ENCODE data around the gene GRAP2. TPM values are rescaled to one million over a fixed set of nuclear protein-coding genes. Genes with fewer than 3 reads are reported as not detected.

Gene GRAP2
- total and polyA plus RNA-seq, 2 of the 13 experiments (the other 11 are each of a cell fraction or from before 2014, with no cell fraction given): 0.15 TPM; not detected in 1

DNA sequence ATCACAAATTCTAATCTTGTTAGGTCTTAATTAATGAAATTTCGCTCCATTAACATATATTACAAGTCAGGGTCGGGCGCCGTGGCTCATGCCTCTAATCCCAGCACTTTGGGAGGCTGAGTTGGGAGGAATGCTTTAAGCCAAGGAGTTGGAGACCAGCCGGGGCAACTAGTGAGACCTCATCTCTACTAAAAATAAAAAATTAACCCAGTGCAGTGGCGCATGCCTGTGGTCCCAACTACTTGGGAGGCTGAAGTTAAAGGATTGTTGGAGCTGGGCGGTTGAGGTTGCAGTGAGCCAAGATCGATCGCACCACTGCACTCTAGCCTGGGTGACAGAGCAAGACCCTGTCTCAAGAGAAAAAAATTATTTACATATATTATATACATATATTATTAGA, 61.2 kb downstream of the GRAP2 start:
- in situ Hi-C loops (cut with HindIII; ENCODE audit: extremely low pct_ligation_motif_present, low pct_unique_long_range_greater_than_20kb) (no loop called here), intact Hi-C loops (cut with micrococcal nuclease; ENCODE audit: unreplicated experiment) (no loop called here)
- no peak overlapping the region for H3K4me2 ChIP-seq (ENCODE audit: low read depth, low read length)
- no peak for ATAC-seq
- no TSS peak for BruUV-seq (replicated peaks)
- H3K36me3 ChIP-seq (replicated peaks in 1 of 2; ENCODE audit: control insufficient read depth in 1 of 2, insufficient read depth in 2 of 2, low read length in 2 of 2): no peaks in the 10 kb centered on the region
- CTCF ChIA-PET (ENCODE audit: low intra/inter-chr PET ratio, low total read pairs): no interaction called here
- no peak for TF ChIP-seq TARDBP (CRISPR knock-in tag; IDR thresholded peaks at IDR 0.05)
- no peak for TF ChIP-seq KLF9 (CRISPR knock-in tag; IDR thresholded peaks at IDR 0.05; ENCODE audit: low read depth)
- TF ChIP-seq, protein P1, sequence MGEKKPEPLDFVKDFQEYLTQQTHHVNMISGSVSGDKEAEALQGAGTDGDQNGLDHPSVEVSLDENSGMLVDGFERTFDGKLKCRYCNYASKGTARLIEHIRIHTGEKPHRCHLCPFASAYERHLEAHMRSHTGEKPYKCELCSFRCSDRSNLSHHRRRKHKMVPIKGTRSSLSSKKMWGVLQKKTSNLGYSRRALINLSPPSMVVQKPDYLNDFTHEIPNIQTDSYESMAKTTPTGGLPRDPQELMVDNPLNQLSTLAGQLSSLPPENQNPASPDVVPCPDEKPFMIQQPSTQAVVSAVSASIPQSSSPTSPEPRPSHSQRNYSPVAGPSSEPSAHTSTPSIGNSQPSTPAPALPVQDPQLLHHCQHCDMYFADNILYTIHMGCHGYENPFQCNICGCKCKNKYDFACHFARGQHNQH (CRISPR knock-in tag; IDR thresholded peaks at IDR 0.05): no peak
- TF ChIP-seq NRL (CRISPR knock-in tag; IDR thresholded peaks at IDR 0.05; ENCODE audit: borderline replicate concordance): no peak
- TF ChIP-seq ZNF224 (CRISPR knock-in tag; IDR thresholded peaks at IDR 0.05): no peak
- no peak for DNase-seq (ENCODE audit: low spot score)
- H3K4me3 ChIP-seq (replicated peaks in 1 of 3; ENCODE audit: insufficient read depth in 1 of 3, low read depth in 2 of 3, low read length in 3 of 3): no peak overlapping the region
- peaks cover 3 to 21% of the 10 kb centered on the region in 2 experiments; a peak in 3 of 5 replicates for H3K27me3 ChIP-seq (ENCODE audit: control insufficient read depth in 1 of 2, insufficient read depth in 2 of 2, low read length in 2 of 2)
- no peak overlapping the region for H2AFZ ChIP-seq (ENCODE audit: low read length)
- POLR2A ChIA-PET: no interaction called here
- FAIRE-seq: no peak
- no peak overlapping the region for H3K9ac ChIP-seq (ENCODE audit: insufficient read depth, low read depth, low read length)
- 71% methylated on average over 9 of the region's 9 CpGs for WGBS (ENCODE audit: low lambda C conversion rate)
- H3K79me2 ChIP-seq (ENCODE audit: insufficient read depth, low read length): no peaks in the 10 kb centered on the region
- H3K9me3 ChIP-seq (ENCODE audit: low read length): no peaks in the 10 kb centered on the region
- H4K20me1 ChIP-seq (ENCODE audit: insufficient read depth, low read length): no peaks in the 10 kb centered on the region
- H3K4me1 ChIP-seq (ENCODE audit: insufficient read depth, low read length): no peaks in the 10 kb centered on the region
- no peak overlapping the region for H3K27ac ChIP-seq (ENCODE audit: extremely low read length, insufficient read depth, low read length)

DNA sequence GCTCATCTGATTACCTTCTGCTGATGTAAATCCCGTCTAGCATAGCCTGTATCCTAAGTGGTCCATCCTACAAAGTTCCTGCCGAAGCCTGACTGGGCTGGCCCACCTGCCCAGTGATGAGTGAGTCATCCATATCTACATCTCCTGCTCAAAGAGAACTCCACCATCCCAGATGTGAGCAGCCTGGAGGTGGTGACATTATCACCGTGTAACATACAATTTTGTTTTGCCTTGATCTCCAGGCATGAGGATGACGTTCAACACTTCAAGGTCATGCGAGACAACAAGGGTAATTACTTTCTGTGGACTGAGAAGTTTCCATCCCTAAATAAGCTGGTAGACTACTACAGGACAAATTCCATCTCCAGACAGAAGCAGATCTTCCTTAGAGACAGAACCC, 64.9 kb downstream of the GRAP2 start:
- no peak for FAIRE-seq
- Histone ChIP-seq H3K36me3 (replicated peaks in 1 of 2; ENCODE audit: control insufficient read depth in 1 of 2, insufficient read depth in 2 of 2, low read length in 2 of 2) (no peaks in the 10 kb centered on the region), H3K4me2 (ENCODE audit: low read depth, low read length) (no peak overlapping the region), H3K27ac (ENCODE audit: extremely low read length, insufficient read depth, low read length) (no peak overlapping the region), H4K20me1 (ENCODE audit: insufficient read depth, low read length) (no peaks in the 10 kb centered on the region), H3K4me3 (replicated peaks in 1 of 3; ENCODE audit: insufficient read depth in 1 of 3, low read depth in 2 of 3, low read length in 3 of 3) (no peak overlapping the region), H3K4me1 (ENCODE audit: insufficient read depth, low read length) (no peaks in the 10 kb centered on the region), H3K79me2 (ENCODE audit: insufficient read depth, low read length) (no peaks in the 10 kb centered on the region), H3K9me3 (ENCODE audit: low read length) (no peaks in the 10 kb centered on the region), H3K9ac (ENCODE audit: insufficient read depth, low read depth, low read length) (no peak overlapping the region), H2AFZ (ENCODE audit: low read length) (no peak overlapping the region), H3K27me3 (ENCODE audit: control insufficient read depth in 1 of 2, insufficient read depth in 2 of 2, low read length in 2 of 2) (peaks cover 2 to 9% of the 10 kb centered on the region in 2 experiments; a peak in 3 of 5 replicates)
- CTCF ChIA-PET (ENCODE audit: low intra/inter-chr PET ratio, low total read pairs): no interaction called here
- BruUV-seq (replicated peaks): no TSS peak
- intact Hi-C loops (cut with micrococcal nuclease; ENCODE audit: unreplicated experiment): no loop called here
- no peak for ATAC-seq
- in situ Hi-C loops (cut with HindIII; ENCODE audit: extremely low pct_ligation_motif_present, low pct_unique_long_range_greater_than_20kb): no loop called here
- no peak for DNase-seq (ENCODE audit: low spot score)
- TF ChIP-seq IRX3 (CRISPR knock-in tag; IDR thresholded peaks at IDR 0.05; ENCODE audit: borderline replicate concordance, low read depth): no peak
- no peak for TF ChIP-seq DPF2 (CRISPR knock-in tag; IDR thresholded peaks at IDR 0.05; ENCODE audit: borderline replicate concordance, low read depth)
- no peak for TF ChIP-seq HOXA7 (CRISPR knock-in tag; IDR thresholded peaks at IDR 0.05)
- TF ChIP-seq ZNF329 (CRISPR knock-in tag; IDR thresholded peaks at IDR 0.05; ENCODE audit: low read depth): no peak
- no peak for TF ChIP-seq RAD21 (CRISPR knock-in tag; IDR thresholded peaks at IDR 0.05)
- no peak for TF ChIP-seq ZNF24 (IDR thresholded peaks at IDR 0.05)
- TF ChIP-seq ZNF296 (CRISPR knock-in tag; conservative IDR thresholded peaks at IDR 0.05): no peak
- TF ChIP-seq USF2 (IDR thresholded peaks at IDR 0.05; ENCODE audit: low read depth, low read length): no peak
- no peak for TF ChIP-seq USF2 (CRISPR knock-in tag; IDR thresholded peaks at IDR 0.05; ENCODE audit: borderline replicate concordance)
- no peak for TF ChIP-seq THRA (CRISPR knock-in tag; IDR thresholded peaks at IDR 0.05; ENCODE audit: borderline replicate concordance)
- POLR2A ChIA-PET: no interaction called here
- WGBS (ENCODE audit: low lambda C conversion rate): 25% methylated on average over 5 of the region's 5 CpGs

Measured in HepG2 (cell line).